H1 (cell line): ENCODE results near the gene ZMIZ1. TPM values are rescaled to one million over a fixed set of nuclear protein-coding genes. Genes with fewer than 3 reads are reported as not detected.

Experiments used
- CTCF ChIA-PET: fragments of 300-600 bp; sonication (Branson Sonifier 250); formaldehyde crosslinking; loops from one replicate; lab custom pipeline; 2021; ENCODE audit not compliant: partially characterized antibody; lab: Charles Lee
- POLR2A ChIA-PET: fragments of 300-600 bp; sonication (Branson Sonifier 250); formaldehyde crosslinking; loops from one replicate; lab custom pipeline; 2021; ENCODE audit warnings: inconsistent platforms; ENCODE audit not compliant: partially characterized antibody; lab: Charles Lee
- DNase-seq, 2 experiments: peaks; one replicate each; pipeline versions ENCODE4 v3.0.0 to v3.0.0-alpha.2; 2010 to 2022; ENCODE audit warnings: low spot score in 2 of 2, low read depth in 1 of 2, mixed read lengths in 1 of 2
- FAIRE-seq: peaks from 2 replicates; lab custom pipeline; 2011; peaks lifted over from hg19 to GRCh38; lab: Jason Lieb, UNC
- H2AFZ ChIP-seq: 2 replicates; pipeline ENCODE4 v1.8.1; 2012; ENCODE audit warnings: low read length, inconsistent platforms
- H2AK5ac ChIP-seq: 2 replicates; pipeline ENCODE4 v1.6.1; 2013; ENCODE audit warnings: low read depth, low read length
- H2BK120ac ChIP-seq: replicated peaks from 2 replicates; pipeline ENCODE3; 2013; ENCODE audit warnings: low read depth, low read length, inconsistent platforms
- H2BK12ac ChIP-seq: 2 replicates; pipeline ENCODE4 v1.6.1; 2013; ENCODE audit warnings: low read depth, low read length
- H2BK15ac ChIP-seq: 2 replicates; pipeline ENCODE4 v1.6.1; 2013; ENCODE audit warnings: low read length
- H2BK20ac ChIP-seq: 2 replicates; pipeline ENCODE4 v1.6.1; 2013; ENCODE audit warnings: low read length
- H2BK5ac ChIP-seq: 2 replicates; pipeline ENCODE4 v1.6.1; 2013; ENCODE audit warnings: low read depth, low read length
- H3K14ac ChIP-seq: 2 replicates; pipeline ENCODE4 v1.6.1; 2013; ENCODE audit warnings: inconsistent platforms; ENCODE audit not compliant: insufficient read length
- H3K18ac ChIP-seq: 2 replicates; pipeline ENCODE4 v1.6.1; 2013; ENCODE audit warnings: low read length; ENCODE audit errors: extremely low read depth
- H3K23ac ChIP-seq: 2 replicates; pipeline ENCODE4 v1.6.1; 2013; ENCODE audit warnings: inconsistent platforms; ENCODE audit not compliant: insufficient read length
- H3K23me2 ChIP-seq: 2 replicates; pipeline ENCODE4 v1.6.1; 2013; ENCODE audit warnings: low read depth, low read length
- H3K27ac ChIP-seq: 2 replicates; pipeline ENCODE4 v1.6.1; 2011; ENCODE audit warnings: low read depth, low read length, inconsistent platforms
- H3K27me3 ChIP-seq, 4 experiments: replicated peaks in 1 of 4; 1 replicate in 1 of 4; 2 replicates in 3 of 4; pipeline versions ENCODE4 v1.6.1 to v1.8.1; 2011 to 2013; ENCODE audit warnings: low read length in 3 of 4, mild to moderate bottlenecking in 3 of 4, inconsistent platforms in 2 of 4, mixed read lengths in 2 of 4, moderate library complexity in 1 of 4; ENCODE audit not compliant: control insufficient read depth in 3 of 4, insufficient read depth in 3 of 4; ENCODE audit errors: extremely low read depth in 1 of 4
- H3K36me3 ChIP-seq, 4 experiments: 2 replicates each; pipeline versions ENCODE4 v1.6.1 to v1.8.1; 2011 to 2013; ENCODE audit warnings: mild to moderate bottlenecking in 4 of 4, low read length in 3 of 4, moderate library complexity in 2 of 4, control low read depth in 1 of 4, inconsistent platforms in 1 of 4; ENCODE audit not compliant: insufficient read depth in 4 of 4, control insufficient read depth in 2 of 4
- H3K4ac ChIP-seq: replicated peaks from 2 replicates; pipeline ENCODE3; 2013; ENCODE audit warnings: low read length, low read depth, mixed read lengths, inconsistent platforms; ENCODE audit not compliant: insufficient read length
- H3K4me1 ChIP-seq, 4 experiments: replicated peaks in 1 of 4; 1 replicate in 1 of 4; 2 replicates in 3 of 4; pipeline versions ENCODE4 v1.6.1 to v1.8.1; 2011 to 2013; ENCODE audit warnings: low read length in 3 of 4, inconsistent platforms in 2 of 4, mixed read lengths in 1 of 4; ENCODE audit not compliant: insufficient read depth in 4 of 4, control insufficient read depth in 3 of 4
- H3K4me2 ChIP-seq, 2 experiments: 2 replicates each; pipeline versions ENCODE4 v1.6.1 to v1.8.1; 2011 to 2013; ENCODE audit warnings: low read depth in 2 of 2, low read length in 2 of 2, control low read depth in 1 of 2, inconsistent platforms in 1 of 2, mild to moderate bottlenecking in 1 of 2; ENCODE audit not compliant: insufficient read depth in 1 of 2
- H3K4me3 ChIP-seq, 4 experiments: fragments of 200-600, 300-600 bp in 1 of 4; sonication (generic), shearing (Covaris generic), sonication (Bioruptor Twin) in 1 of 4; 2 replicates each; pipeline versions ENCODE4 v1.5.1 to v1.8.1; 2011 to 2016; ENCODE audit warnings: low read length in 4 of 4, low read depth in 3 of 4, control low read depth in 2 of 4, inconsistent platforms in 2 of 4, mild to moderate bottlenecking in 2 of 4, mixed read lengths in 1 of 4, moderate library complexity in 1 of 4; ENCODE audit not compliant: insufficient read depth in 2 of 4; ENCODE audit errors: extremely low read depth in 1 of 4
- H3K56ac ChIP-seq: replicated peaks from 2 replicates; pipeline ENCODE3; 2013; ENCODE audit warnings: low read depth, mild to moderate bottlenecking, mixed read lengths, low read length, inconsistent platforms; ENCODE audit not compliant: insufficient read length
- H3K79me1 ChIP-seq: 2 replicates; pipeline ENCODE4 v1.6.1; 2013; ENCODE audit warnings: low read depth, low read length, control low read depth
- H3K79me2 ChIP-seq, 2 experiments: 2 replicates each; pipeline versions ENCODE4 v1.6.1 to v1.8.1; 2012 to 2013; ENCODE audit warnings: low read length in 2 of 2, mild to moderate bottlenecking in 2 of 2, inconsistent platforms in 1 of 2; ENCODE audit not compliant: insufficient read depth in 2 of 2, control insufficient read depth in 1 of 2
- H3K9ac ChIP-seq, 4 experiments: replicated peaks in 1 of 4; 1 replicate in 1 of 4; 2 replicates in 3 of 4; pipeline versions ENCODE4 v1.6.1 to v1.8.1; 2011 to 2013; ENCODE audit warnings: low read depth in 3 of 4, low read length in 3 of 4, control low read depth in 2 of 4, mild to moderate bottlenecking in 2 of 4, moderate library complexity in 2 of 4, inconsistent platforms in 1 of 4; ENCODE audit errors: extremely low read depth in 1 of 4
- H3K9me3 ChIP-seq, 2 experiments: 2 replicates each; pipeline versions ENCODE4 v1.6.1 to v1.8.1; 2012 to 2013; ENCODE audit warnings: mild to moderate bottlenecking in 2 of 2, moderate library complexity in 2 of 2, control low read depth in 1 of 2, inconsistent platforms in 1 of 2, low read depth in 1 of 2, low read length in 1 of 2, mixed read lengths in 1 of 2; ENCODE audit not compliant: insufficient read depth in 2 of 2
- H4K20me1 ChIP-seq, 2 experiments: replicated peaks in 1 of 2; 2 replicates each; pipeline versions ENCODE3 to v1.8.1; 2011 to 2013; ENCODE audit warnings: inconsistent platforms in 2 of 2, low read length in 2 of 2, mild to moderate bottlenecking in 1 of 2; ENCODE audit not compliant: insufficient read depth in 2 of 2, control insufficient read depth in 1 of 2
- H4K5ac ChIP-seq: 2 replicates; pipeline ENCODE4 v1.6.1; 2013; ENCODE audit warnings: low read length, low read depth, mixed read lengths, inconsistent platforms; ENCODE audit not compliant: insufficient read length
- H4K8ac ChIP-seq: 2 replicates; pipeline ENCODE4 v1.8.0; 2013; ENCODE audit warnings: mild to moderate bottlenecking, moderate library complexity, low read length, inconsistent platforms; ENCODE audit not compliant: insufficient read depth; ENCODE audit errors: extremely low read depth
- H4K91ac ChIP-seq: replicated peaks from 2 replicates; pipeline ENCODE3; 2013; ENCODE audit warnings: low read length, mixed read lengths, inconsistent platforms; ENCODE audit not compliant: insufficient read length
- RAD21 ChIP-seq, 2 experiments: IDR thresholded peaks in 1 of 2; conservative IDR thresholded peaks in 1 of 2; 2 replicates each; pipeline ENCODE4 v1.6.1; 2011; ENCODE audit warnings: low read depth in 2 of 2, low read length in 2 of 2, improper control_type of control experiment in 1 of 2, inconsistent platforms in 1 of 2, mild to moderate bottlenecking in 1 of 2, moderate library complexity in 1 of 2
- SRF ChIP-seq: IDR thresholded peaks from 2 replicates; pipeline ENCODE4 v1.6.1; 2011; ENCODE audit warnings: mild to moderate bottlenecking, low read depth, low read length, moderate library complexity
- WGBS, 2 experiments: shearing (Covaris generic) in 1 of 2; methylation state at CpG; one replicate each; pipeline versions ENCODE4 v1.1.6 to v1.1.7; 2013 to 2015; ENCODE audit warnings: low lambda C conversion rate in 2 of 2, mixed read lengths in 2 of 2, inconsistent platforms in 1 of 2, low coverage in 1 of 2, missing lambda C conversion rate in 1 of 2; ENCODE audit not compliant: insufficient replicate concordance in 2 of 2, insufficient coverage in 1 of 2, insufficient read length in 1 of 2; ENCODE audit errors: extremely low coverage in 1 of 2, missing lambda C conversion rate in 1 of 2; 5-methylcytosine and 5-hydroxymethylcytosine counted together
- polyA plus RNA-seq, 7 experiments: library from polyadenylated mRNA; depleted of rRNA in 3 of 7; stranded (reverse) in 5 of 7; unstranded in 2 of 7; fragments of >200 nt in 5 of 7; fragments of 200-250 nt in 2 of 7; gene quantifications; 1 replicate in 5 of 7; 2 replicates in 1 of 7; 4 replicates in 1 of 7; pipeline versions ENCODE4 v1.2.1 to v1.2.3, GENCODE V29; 2011 to 2013; ENCODE audit warnings: missing spikeins in 2 of 7, mixed read lengths in 2 of 7
- total RNA-seq: library from RNA; stranded (reverse); fragmentation: NEBNext Ultra II Directional; extraction: Animal tissue kit (Norgen Biotek cat#: 25700); gene quantifications from 2 replicates; pipeline ENCODE4 v1.2.1, GENCODE V29; 2021
- TF ChIP-seq, protein P1 (sequence below), 3 experiments: IDR thresholded peaks; 1 replicate in 2 of 3; 2 replicates in 1 of 3; pipeline versions ENCODE4 v1.5.1 to v1.6.1; 2011; ENCODE audit warnings: low read length in 3 of 3, mild to moderate bottlenecking in 3 of 3, inconsistent platforms in 2 of 3, low read depth in 1 of 3, moderate library complexity in 1 of 3; ENCODE audit not compliant: insufficient read depth in 1 of 3; ENCODE audit errors: control extremely low read depth in 1 of 3

Gene ZMIZ1
- total and polyA plus RNA-seq, 2 of the 8 experiments (the other 6 are each of a cell fraction or from before 2014, with no cell fraction given), result 8.1 to 28.0 TPM

DNA sequence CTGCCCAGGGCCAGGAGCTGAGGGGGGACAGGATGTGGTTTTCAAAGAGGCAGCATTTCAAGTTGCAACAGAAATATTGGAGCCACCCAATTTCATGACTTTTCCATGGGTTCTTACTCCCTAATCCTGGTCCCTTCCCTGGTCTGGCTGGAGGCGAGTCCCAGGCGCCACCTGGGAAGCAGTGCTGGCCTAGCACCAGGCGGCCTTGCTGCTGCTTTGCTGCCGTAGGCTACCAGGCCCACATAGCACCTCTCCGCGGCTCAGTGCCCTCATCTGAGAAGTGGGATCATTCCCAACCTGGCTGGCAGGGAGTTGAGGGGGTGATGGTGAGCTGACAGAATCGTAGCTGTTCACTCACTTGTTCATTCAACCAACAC lies 33.7 kb downstream of the ZMIZ1 start:
- no peak for TF ChIP-seq SRF
- peak in 1 of 2 experiments; percentile 28; a peak in 1 of 4 replicates for TF ChIP-seq RAD21 (IDR thresholded peaks at IDR 0.05 in 1 of 2, conservative IDR thresholded peaks at IDR 0.05 in 1 of 2; ENCODE audit: low read depth in 2 of 2, low read length in 2 of 2)
- TF ChIP-seq, protein P1, sequence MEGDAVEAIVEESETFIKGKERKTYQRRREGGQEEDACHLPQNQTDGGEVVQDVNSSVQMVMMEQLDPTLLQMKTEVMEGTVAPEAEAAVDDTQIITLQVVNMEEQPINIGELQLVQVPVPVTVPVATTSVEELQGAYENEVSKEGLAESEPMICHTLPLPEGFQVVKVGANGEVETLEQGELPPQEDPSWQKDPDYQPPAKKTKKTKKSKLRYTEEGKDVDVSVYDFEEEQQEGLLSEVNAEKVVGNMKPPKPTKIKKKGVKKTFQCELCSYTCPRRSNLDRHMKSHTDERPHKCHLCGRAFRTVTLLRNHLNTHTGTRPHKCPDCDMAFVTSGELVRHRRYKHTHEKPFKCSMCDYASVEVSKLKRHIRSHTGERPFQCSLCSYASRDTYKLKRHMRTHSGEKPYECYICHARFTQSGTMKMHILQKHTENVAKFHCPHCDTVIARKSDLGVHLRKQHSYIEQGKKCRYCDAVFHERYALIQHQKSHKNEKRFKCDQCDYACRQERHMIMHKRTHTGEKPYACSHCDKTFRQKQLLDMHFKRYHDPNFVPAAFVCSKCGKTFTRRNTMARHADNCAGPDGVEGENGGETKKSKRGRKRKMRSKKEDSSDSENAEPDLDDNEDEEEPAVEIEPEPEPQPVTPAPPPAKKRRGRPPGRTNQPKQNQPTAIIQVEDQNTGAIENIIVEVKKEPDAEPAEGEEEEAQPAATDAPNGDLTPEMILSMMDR (IDR thresholded peaks at IDR 0.05; ENCODE audit: control extremely low read depth in 1 of 3, insufficient read depth in 1 of 3, low read depth in 1 of 3, low read length in 3 of 3), result peak in 1 of 3 experiments; percentile 28; a peak in 1 of 4 replicates
- TF ChIP-seq, all 59 proteins: peak for 2
- Histone ChIP-seq H3K27ac (no peak overlapping the region), H3K4ac (no peak overlapping the region), H2BK12ac (no peak overlapping the region), H3K36me3 (no peaks in the 10 kb centered on the region), H2AFZ (no peak overlapping the region), H2BK20ac (no peak overlapping the region), H3K14ac (no peak overlapping the region), H3K4me1 (peaks cover 12 to 39% (median 26%) of the 10 kb centered on the region in 4 experiments), H4K8ac (no peak overlapping the region), H4K5ac (no peak overlapping the region), H3K4me2 (no peak overlapping the region), H3K23me2 (no peaks in the 10 kb centered on the region; the same call in 1 of the 2 replicates), H3K56ac (no peak overlapping the region), H3K79me1 (peaks cover 60% of the 10 kb centered on the region), H4K20me1 (peaks cover 32 to 50% of the 10 kb centered on the region in 2 experiments), H3K18ac (no peak overlapping the region), H4K91ac (no peak overlapping the region), H2BK5ac (0 out of 2 replicates have a peak overlapping the region, but pooled peaks have one; percentile 38), H2AK5ac (no peak overlapping the region), H2BK120ac (no peak overlapping the region), H3K27me3 (no peaks in the 10 kb centered on the region), H3K9ac (no peak overlapping the region), H3K9me3 (no peaks in the 10 kb centered on the region), H3K23ac (no peak overlapping the region), H2BK15ac (no peak overlapping the region), H3K79me2 (peaks cover 13 to 99% of the 10 kb centered on the region in 2 experiments; a peak in 3 of 4 replicates), H3K4me3 (no peak overlapping the region)
- ChIA-PET POLR2A (no interaction called here), CTCF (interaction anchor here (0.6 to 2.5 kb wide), 11 partner anchors 9 to 656 kb away, joined by 3 to 11 read pairs (median 3); no protein-coding TSS in a partner anchor)
- 88% methylated on average over 7 of the region's 7 CpGs; no CpG with 5 or more reads in 1 of the 2 experiments for WGBS, 2 experiments
- no peak for DNase-seq
- no peak for FAIRE-seq
